Tibial nerve (tissue), 4 donors: ENCODE data around the gene KATNIP. TPM values are rescaled to one million over a fixed set of nuclear protein-coding genes. Genes with fewer than 3 reads are reported as not detected.
A peak's percentile ranks its signal among the peaks of the same experiment; 100 is the strongest.

Source experiments
- DNase-seq, 2 donors: peaks; one replicate each; pipeline ENCODE4 v3.0.0-alpha.2; 2019; ENCODE audit warnings: low spot score in 2 of 2
- H3K27ac ChIP-seq, 4 donors: fragments of 200-600 bp; sonication (generic) in 3 of 4; one replicate each; pipeline ENCODE4 v1.5.1; 2017 to 2019; ENCODE audit warnings: mild to moderate bottlenecking in 1 of 4
- H3K27me3 ChIP-seq, 2 donors: fragments of 200-600 bp; sonication (generic) in 1 of 2; one replicate each; pipeline versions ENCODE4 v1.5.1 to v1.6.0; 2017 to 2019
- H3K36me3 ChIP-seq, 3 donors: fragments of 200-600 bp; sonication (generic); one replicate each; pipeline ENCODE4 v1.5.1; 2018 to 2019
- H3K4me1 ChIP-seq, 4 donors: fragments of 200-600 bp; sonication (generic) in 3 of 4; one replicate each; pipeline ENCODE4 v1.5.1; 2017 to 2019
- H3K4me3 ChIP-seq, 4 donors: fragments of 200-600 bp; sonication (generic) in 3 of 4; one replicate each; pipeline ENCODE4 v1.5.1; 2017 to 2019; ENCODE audit warnings: mild to moderate bottlenecking in 1 of 4, moderate library complexity in 1 of 4
- H3K9me3 ChIP-seq, 4 donors: fragments of 200-600 bp; sonication (generic) in 3 of 4; one replicate each; pipeline ENCODE4 v1.5.1; 2017 to 2019
- CTCF ChIP-seq, 5 experiments: fragments of 200-600 bp in 3 of 5; fragments of 450-650 bp in 2 of 5; sonication (generic) in 3 of 5; IDR thresholded peaks; one replicate each; pipeline ENCODE4 v1.5.1; 2016 to 2019; ENCODE audit warnings: antibody characterized with exemption in 5 of 5, mild to moderate bottlenecking in 3 of 5, moderate library complexity in 2 of 5
- EP300 ChIP-seq, 2 donors: sonication (generic); formaldehyde crosslinking; IDR thresholded peaks; one replicate each; pipeline ENCODE4 v1.6.1; 2017; ENCODE audit warnings: antibody characterized with exemption in 2 of 2, mild to moderate bottlenecking in 1 of 2
- POLR2A ChIP-seq, 2 donors: fragments of 450-650 bp; IDR thresholded peaks; one replicate each; pipeline ENCODE4 v1.6.1; 2017; ENCODE audit warnings: antibody characterized with exemption in 2 of 2, mild to moderate bottlenecking in 2 of 2, moderate library complexity in 2 of 2
- WGBS, 2 donors: methylation state at CpG; one replicate each; pipeline ENCODE4 v1.1.5; 2018; 5-methylcytosine and 5-hydroxymethylcytosine counted together
- total RNA-seq, 4 donors: library from RNA; depleted of rRNA; stranded (reverse); fragments of >200 nt; gene quantifications; one replicate each; pipeline ENCODE4 v1.1.0, GENCODE V29; 2016

Gene KATNIP
- total RNA-seq, 4 donors from 2014 or later = 21.8 to 37.3 (median 26.7) TPM

DNA sequence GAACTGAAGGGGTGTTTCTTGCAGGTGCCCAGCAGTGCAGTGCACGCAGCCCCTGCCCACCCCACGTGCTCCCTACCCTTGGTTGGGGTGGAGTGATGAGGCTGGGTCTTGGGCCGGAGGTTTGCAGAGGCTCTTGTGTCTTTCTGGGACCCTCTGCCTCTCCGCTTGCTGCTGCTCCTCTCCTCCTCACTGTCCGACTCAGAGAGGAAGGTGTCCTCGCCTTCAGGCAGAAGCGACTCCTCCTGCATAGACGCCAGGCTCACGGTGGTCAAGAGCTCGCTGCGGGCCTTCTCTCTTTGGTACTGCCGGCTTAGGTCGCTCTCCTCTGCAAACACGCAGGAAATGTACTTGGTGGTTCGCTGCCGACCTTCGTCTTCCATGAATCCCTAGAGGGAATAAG lies 43.2 kb upstream of the KATNIP start:
- DNase-seq = no peak

DNA sequence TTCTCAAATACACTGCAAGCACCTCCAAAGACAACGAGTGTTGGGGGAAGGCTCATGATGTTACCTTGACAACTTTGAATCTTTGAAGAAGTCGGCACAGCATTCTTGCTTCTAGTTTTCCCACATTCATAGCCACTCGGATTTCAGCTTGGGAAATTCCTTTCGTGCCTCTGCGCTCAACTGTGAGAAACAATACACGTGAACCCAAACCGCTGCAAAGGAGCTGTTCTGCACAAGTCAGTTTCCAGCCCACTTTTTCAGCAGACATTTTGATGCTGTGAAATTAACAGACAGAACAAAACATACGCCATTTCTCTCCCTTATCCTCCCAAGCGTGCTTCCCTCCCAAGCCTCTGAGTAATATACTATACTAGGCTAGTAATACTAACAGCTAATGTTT lies 41.5 kb upstream of the KATNIP start:
- no peaks in the 10 kb centered on the region for H3K9me3 ChIP-seq
- TF ChIP-seq EP300 (IDR thresholded peaks at IDR 0.05) = no peak
- no peak for TF ChIP-seq POLR2A (IDR thresholded peaks at IDR 0.05)
- no peak for TF ChIP-seq CTCF (IDR thresholded peaks at IDR 0.05)
- 94 to 97% methylated on average over 9 of the region's 9 CpGs for WGBS, 2 donors
- no peaks in the 10 kb centered on the region for H3K4me1 ChIP-seq
- H3K36me3 ChIP-seq = peaks cover 0 to 100% (median 29%) of the 10 kb centered on the region in 3 donors
- no peak for DNase-seq
- no peak overlapping the region for H3K27ac ChIP-seq
- H3K4me3 ChIP-seq = no peak overlapping the region
- H3K27me3 ChIP-seq = no peaks in the 10 kb centered on the region

More for the DNA sequence above, 43.2 kb upstream of the KATNIP start:
- Histone ChIP-seq H3K4me3 (no peak overlapping the region), H3K27ac (no peak overlapping the region), H3K9me3 (no peaks in the 10 kb centered on the region), H3K4me1 (no peaks in the 10 kb centered on the region), H3K27me3 (no peaks in the 10 kb centered on the region), H3K36me3 (peaks cover 0 to 100% (median 31%) of the 10 kb centered on the region in 3 donors)
- TF ChIP-seq EP300 (IDR thresholded peaks at IDR 0.05) (no peak), POLR2A (IDR thresholded peaks at IDR 0.05) (no peak), CTCF (IDR thresholded peaks at IDR 0.05) (no peak)
- 95 to 96% methylated on average over 17 of the region's 17 CpGs for WGBS, 2 donors

DNA sequence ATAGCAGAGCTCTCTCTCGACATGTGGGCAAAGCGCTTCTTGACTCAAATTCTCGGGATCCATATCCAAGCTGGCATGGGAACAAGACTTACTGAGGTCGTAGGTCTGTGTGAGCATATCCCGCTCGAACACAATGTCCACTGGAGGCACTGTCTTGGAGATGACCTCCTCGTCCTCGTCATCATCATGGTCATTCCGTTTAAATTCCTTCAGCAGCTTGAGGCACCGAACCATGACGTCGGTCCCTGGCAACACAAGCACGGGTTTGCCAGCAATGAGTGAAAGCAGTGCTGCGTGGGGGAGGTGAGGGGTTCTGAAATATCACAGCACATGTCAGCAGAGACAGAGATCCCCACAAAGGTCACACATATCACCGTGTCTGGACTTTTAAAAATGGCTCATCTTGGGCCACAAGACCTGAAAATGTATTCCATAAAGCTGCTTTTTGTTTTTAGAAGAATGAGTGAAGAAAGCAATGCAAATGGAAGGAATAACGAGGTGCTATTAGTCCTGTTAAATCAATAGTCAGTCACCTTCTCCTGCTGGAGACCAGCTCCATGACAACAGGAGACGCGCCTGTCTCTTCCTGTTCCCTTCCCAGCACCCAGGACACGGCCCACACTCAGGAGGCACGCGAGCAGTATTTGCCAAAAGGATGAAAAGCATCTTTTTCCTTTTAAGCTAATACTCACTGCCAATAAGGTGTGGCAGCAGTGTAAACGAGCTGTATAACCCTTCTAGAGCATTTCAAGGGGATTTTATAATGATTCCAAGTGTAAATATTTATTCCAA lies 38.1 kb upstream of the KATNIP start:
- H3K27ac ChIP-seq = no peak overlapping the region
- no peaks in the 10 kb centered on the region for H3K27me3 ChIP-seq
- H3K36me3 ChIP-seq = peaks cover 0 to 92% (median 31%) of the 10 kb centered on the region in 3 donors
- WGBS, 2 donors = 75 to 81% methylated on average over 22 of the region's 22 CpGs
- TF ChIP-seq CTCF (IDR thresholded peaks at IDR 0.05) (no peak), POLR2A (IDR thresholded peaks at IDR 0.05) (no peak), EP300 (IDR thresholded peaks at IDR 0.05) (no peak)
- H3K9me3 ChIP-seq = no peaks in the 10 kb centered on the region
- peaks cover 0 to 14% (median 0%) of the 10 kb centered on the region in 4 donors for H3K4me1 ChIP-seq
- no peak overlapping the region for H3K4me3 ChIP-seq
- no peak for DNase-seq

DNA sequence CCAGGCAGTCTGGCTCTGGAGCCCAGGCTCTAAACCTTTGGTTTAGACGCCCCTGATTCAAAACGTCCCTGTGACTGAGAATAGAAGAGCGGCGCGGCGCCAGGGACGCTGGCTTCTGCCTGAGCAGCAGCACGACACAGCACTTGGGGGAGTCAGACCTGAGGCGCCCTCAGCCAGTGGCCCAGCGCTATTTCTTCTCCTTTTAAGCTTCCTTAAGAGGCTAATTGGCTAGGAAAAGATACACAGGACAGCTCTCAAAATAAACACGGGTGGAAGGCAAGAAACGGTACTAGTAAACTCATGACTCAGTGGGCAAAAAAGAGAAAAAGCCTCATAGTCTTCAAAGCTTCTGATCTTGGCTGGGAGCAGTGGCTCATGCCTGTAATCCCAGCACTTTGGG lies 35.1 kb upstream of the KATNIP start:
- no peak overlapping the region for H3K4me3 ChIP-seq
- no peak overlapping the region for H3K27ac ChIP-seq
- H3K4me1 ChIP-seq = peaks cover 0 to 17% (median 0%) of the 10 kb centered on the region in 4 donors
- DNase-seq = no peak
- WGBS, 2 donors = 87 to 88% methylated on average over 12 of the region's 12 CpGs
- no peaks in the 10 kb centered on the region for H3K27me3 ChIP-seq
- no peaks in the 10 kb centered on the region for H3K9me3 ChIP-seq
- TF ChIP-seq CTCF (IDR thresholded peaks at IDR 0.05) (no peak), POLR2A (IDR thresholded peaks at IDR 0.05) (no peak), EP300 (IDR thresholded peaks at IDR 0.05) (no peak)
- H3K36me3 ChIP-seq = peaks cover 0 to 92% (median 19%) of the 10 kb centered on the region in 3 donors

- 63 to 75% methylated on average over 2 to 8 of the region's 9 CpGs for WGBS, 2 donors
- peaks cover 0 to 92% (median 13%) of the 10 kb centered on the region in 3 donors for H3K36me3 ChIP-seq
- no peaks in the 10 kb centered on the region for H3K27me3 ChIP-seq
- peaks cover 0 to 17% (median 0%) of the 10 kb centered on the region in 4 donors for H3K4me1 ChIP-seq
- H3K4me3 ChIP-seq = no peak overlapping the region
- DNase-seq = no peak
- H3K27ac ChIP-seq = peak overlapping the region in 2 of 4 donors; percentile 57 to 83
- H3K9me3 ChIP-seq = no peaks in the 10 kb centered on the region
- TF ChIP-seq CTCF (IDR thresholded peaks at IDR 0.05) = peak in 3 of 5 experiments; percentile 38 to 54 (median 40)
- TF ChIP-seq POLR2A (IDR thresholded peaks at IDR 0.05) = no peak
- no peak for TF ChIP-seq EP300 (IDR thresholded peaks at IDR 0.05)
Measured at GRCh38 chr16:27515874-27516353, 34.0 kb upstream of the KATNIP start.
